Skeletal muscle cell (primary cell): ENCODE measurements around the gene CORO1C.
A peak's percentile ranks its signal among the peaks of the same experiment; 100 is the strongest.
"Not testable (repeated sequence)": the region's sequence is repeated elsewhere in the genome, so short reads cannot be mapped to it uniquely, and the experiment has no call there.

ENCODE experiments used
- DNase-seq: peaks from one replicate; pipeline ENCODE4 v3.0.0-alpha.2; 2010; ENCODE audit warnings: low read depth
- H3K4me3 ChIP-seq: 2 replicates; pipeline ENCODE4 v1.5.1; 2011; ENCODE audit warnings: low read depth, mild to moderate bottlenecking, control low read depth, low read length, moderate library complexity

CORO1C gene

GRCh38 chr12:108658115-108658514, 73.2 kb downstream of the CORO1C start:
- H3K4me3 ChIP-seq, DNase-seq: not testable (repeated sequence)

DNA sequence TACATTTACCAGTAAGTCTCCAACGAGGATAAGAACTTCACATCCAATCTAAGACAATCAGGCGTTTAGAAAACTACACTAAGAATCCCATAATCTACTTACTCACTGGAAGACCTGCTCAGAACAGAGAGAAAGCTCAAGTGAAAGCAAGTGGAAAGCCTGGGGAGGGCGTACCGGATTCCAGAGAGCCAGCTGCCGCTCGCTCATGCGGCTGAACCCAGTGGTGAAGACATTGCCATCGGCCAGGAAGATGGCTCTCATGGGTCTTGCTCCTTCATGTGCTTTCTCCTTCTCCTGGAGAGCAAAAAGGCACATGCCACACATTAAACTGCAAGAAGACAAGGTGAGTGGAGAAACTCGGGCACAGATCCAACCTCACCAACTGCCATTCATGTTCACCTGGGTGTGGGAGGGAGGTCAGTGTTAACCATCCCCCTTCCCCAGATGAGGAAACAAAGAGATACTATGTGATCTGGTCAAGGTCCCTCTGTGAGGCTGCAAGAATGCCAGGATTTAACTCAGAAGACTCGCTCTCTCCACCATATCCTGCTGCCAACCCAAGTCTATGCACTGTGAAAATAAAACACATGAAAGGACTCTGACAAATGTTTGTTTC, 74.1 kb downstream of the CORO1C start:
- no peak for DNase-seq
- no peak overlapping the region for H3K4me3 ChIP-seq

GRCh38 chr12:108656247-108656646, 75.1 kb downstream of the CORO1C start:
- DNase-seq, H3K4me3 ChIP-seq: not testable (repeated sequence)

- H3K4me3 ChIP-seq, DNase-seq: not testable (repeated sequence)
Measured at GRCh38 chr12:108655812-108656175, 75.5 kb downstream of the CORO1C start.

- H3K4me3 ChIP-seq, DNase-seq: not testable (repeated sequence)
Measured at GRCh38 chr12:108654622-108655021, 76.7 kb downstream of the CORO1C start.

GRCh38 chr12:108653922-108654321, 77.4 kb downstream of the CORO1C start:
- H3K4me3 ChIP-seq, result no peak overlapping the region
- DNase-seq, result no peak

DNA sequence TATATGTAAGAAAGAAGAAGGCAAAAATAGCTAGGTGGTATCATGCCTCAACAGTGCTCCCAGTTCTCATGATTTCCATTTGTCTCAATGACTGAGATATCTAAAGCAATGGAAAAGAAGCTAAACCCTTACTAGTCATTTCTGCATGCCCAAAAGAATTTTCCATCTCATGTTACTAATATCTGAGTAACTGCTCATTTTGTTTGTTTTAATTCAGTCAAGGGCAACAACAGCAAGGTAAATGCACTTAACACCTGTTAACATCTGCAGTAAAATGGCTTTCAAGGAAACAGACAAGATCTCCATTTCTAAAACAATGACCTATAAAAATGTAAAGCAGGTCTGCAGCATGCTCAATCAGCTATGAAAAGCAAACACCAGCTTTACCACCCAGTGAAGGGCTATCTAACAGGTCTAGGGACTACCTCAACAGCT, 78.2 kb downstream of the CORO1C start:
- DNase-seq, result no peak
- H3K4me3 ChIP-seq, result no peak overlapping the region

DNA sequence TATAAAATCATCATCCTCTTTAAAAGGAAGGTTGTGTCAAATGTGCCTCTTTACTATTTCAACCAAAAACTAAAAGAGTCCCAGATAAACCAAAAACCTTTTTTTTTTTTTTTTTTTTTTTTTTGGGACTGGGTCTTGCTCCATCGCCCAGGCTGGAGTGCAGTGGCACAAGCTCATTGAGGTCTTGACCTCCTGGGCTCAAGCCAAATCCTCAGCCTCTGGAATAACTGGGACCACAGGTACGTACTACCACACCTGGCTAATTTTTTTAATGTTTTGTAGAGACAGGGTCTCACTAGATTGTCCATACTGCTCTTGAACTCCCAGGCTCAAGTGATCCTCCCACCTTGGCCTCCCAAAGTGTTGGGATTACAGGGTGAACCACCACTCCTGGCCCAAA, 81.2 kb downstream of the CORO1C start:
- no peak overlapping the region for H3K4me3 ChIP-seq
- no peak for DNase-seq

DNA sequence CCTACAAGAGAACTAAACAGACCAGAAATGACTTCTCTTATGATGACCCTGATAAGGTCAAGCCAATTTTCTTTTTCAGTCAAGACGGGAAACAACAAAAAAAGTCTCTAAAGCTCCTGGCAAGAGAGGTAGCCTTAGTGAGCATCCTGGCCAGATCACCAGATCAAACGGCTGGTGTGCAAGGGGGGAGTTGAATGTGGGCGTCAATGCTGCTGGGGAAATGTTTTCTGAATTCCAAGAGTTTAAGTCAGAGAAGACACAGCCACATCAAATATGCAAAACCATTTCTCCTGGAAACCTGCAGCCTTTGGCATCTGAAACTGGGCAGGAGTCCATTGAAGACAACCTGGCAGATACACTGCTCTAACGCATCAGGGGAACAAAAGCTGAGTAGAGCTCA, 81.6 kb downstream of the CORO1C start:
- no peak overlapping the region for H3K4me3 ChIP-seq
- peak; percentile 45 for DNase-seq

- no peak overlapping the region for H3K4me3 ChIP-seq
- DNase-seq, result no peak
Measured at GRCh38 chr12:108649126-108649525, 82.2 kb downstream of the CORO1C start.

DNA sequence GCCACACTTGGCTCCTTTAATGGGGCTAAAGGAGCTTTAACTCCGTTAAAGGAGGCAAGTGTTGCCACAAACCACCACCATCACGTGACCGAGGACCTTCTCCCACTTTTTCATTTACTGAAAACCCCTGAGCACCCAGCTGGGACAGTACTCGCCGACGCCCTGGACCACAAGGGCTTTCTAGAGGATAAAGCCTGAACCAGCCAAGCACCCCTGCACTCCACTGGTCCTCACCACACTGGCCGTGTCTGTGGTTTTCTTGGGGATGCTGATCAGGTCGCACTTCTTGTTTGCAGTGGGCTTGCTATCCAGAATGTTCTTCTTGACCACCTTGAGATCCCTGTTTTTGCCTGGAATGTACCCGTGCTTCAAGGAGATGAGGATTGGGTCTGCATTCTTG, 82.9 kb downstream of the CORO1C start:
- no peak overlapping the region for H3K4me3 ChIP-seq
- no peak for DNase-seq

- DNase-seq, result no peak
- no peak overlapping the region for H3K4me3 ChIP-seq
Measured at GRCh38 chr12:108647585-108648287, 83.6 kb downstream of the CORO1C start.

GRCh38 chr12:108646600-108647579, 84.4 kb downstream of the CORO1C start:
- no peak overlapping the region for H3K4me3 ChIP-seq
- no peak for DNase-seq

DNA sequence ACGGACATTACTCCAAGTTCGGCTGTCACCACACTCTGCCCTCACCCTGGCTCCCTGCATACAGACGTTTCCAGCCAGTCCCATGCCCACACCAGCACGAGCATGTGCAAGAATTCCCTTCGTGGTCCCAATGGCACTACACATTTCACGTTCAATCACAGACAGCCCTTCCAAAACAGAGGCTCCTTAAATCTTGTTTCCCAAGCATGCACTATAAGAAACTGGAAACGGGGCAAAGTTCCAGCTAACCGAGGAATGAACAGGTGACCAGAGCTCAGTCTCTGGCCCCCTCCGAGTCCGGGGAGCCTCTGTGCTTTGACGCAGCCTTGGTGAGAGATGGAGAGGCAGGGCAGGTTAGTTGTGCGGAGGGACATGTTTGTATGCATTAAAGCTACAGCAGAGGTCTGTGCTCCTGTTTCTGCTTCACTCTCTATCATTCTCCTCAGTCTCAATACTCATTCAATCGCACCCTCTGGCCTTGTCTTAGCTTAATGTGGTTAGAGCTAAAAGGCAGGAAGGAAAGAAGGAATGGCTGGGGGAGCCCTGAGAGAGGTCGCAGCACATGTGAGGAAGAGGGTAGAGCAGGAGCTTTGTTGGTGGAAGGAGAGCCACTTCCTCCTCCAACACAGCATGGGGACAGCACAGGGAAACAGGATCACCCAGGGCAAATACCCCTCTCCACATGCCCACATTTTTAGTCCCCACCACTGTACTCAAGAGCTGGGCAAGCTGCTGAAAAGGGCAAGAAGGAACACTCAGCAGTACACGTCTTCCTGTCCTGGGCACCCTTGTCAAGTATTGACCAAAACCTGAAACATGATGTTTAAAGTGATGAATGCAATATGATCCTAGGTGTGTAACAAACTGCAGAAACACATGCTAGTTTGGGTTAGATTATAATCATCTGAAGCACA, 85.4 kb downstream of the CORO1C start:
- no peak overlapping the region for H3K4me3 ChIP-seq
- no peak for DNase-seq

DNA sequence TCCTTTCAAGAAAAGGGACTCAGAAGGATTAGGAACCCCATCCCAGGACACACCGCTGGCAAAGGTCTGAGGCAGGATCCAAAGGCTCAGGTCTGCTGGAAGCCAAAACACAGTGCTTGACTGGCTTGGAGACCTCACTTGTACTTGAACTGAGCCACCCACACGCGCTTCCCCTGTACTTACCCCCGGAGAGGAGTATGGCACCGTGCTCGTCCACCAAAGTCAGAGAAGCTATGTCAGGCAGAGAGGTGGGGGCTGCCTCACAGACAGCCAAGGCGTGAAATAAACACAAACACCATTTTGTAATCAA, 86.6 kb downstream of the CORO1C start:
- no peak for DNase-seq
- no peak overlapping the region for H3K4me3 ChIP-seq

GRCh38 chr12:108643941-108644810, 87.1 kb downstream of the CORO1C start:
- H3K4me3 ChIP-seq, result no peak overlapping the region
- DNase-seq, result no peak

DNA sequence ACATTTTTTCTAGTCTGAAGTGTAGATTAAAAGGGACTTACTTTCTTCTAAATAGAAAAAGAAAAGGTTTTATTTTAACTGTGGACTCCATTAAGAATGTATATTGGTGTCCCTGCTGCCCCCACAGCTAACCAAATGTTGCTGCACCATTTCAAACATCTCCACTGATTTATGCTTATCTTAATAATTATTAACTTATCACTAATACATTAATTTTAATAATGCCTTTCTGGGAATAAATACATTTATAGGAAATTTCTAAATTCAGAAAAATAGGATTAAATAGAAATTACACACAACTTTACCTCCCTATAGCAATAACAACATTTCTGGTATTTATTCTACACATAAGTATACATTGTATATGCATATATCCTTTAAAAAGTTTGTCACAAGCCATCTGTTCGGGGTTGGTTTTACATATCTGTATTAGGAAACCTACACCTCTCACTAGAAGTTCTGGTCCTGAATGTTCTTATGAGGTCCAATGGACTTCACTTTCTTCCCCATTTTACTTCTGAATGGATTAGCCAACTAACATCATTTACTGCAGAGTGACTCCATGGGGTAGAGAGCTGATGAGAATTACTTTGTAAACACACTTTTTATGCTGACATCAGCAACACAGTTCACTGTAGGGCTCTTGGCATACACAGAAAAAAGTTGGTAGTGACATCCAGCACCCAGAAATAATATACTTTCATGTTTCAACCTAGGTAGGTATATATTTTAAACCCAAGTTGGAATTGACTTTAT, 88.2 kb downstream of the CORO1C start:
- H3K4me3 ChIP-seq, result no peak overlapping the region
- no peak for DNase-seq
